Measurements from ENCODE around the gene CCDC171.

- TF ChIP-seq, protein P1, sequence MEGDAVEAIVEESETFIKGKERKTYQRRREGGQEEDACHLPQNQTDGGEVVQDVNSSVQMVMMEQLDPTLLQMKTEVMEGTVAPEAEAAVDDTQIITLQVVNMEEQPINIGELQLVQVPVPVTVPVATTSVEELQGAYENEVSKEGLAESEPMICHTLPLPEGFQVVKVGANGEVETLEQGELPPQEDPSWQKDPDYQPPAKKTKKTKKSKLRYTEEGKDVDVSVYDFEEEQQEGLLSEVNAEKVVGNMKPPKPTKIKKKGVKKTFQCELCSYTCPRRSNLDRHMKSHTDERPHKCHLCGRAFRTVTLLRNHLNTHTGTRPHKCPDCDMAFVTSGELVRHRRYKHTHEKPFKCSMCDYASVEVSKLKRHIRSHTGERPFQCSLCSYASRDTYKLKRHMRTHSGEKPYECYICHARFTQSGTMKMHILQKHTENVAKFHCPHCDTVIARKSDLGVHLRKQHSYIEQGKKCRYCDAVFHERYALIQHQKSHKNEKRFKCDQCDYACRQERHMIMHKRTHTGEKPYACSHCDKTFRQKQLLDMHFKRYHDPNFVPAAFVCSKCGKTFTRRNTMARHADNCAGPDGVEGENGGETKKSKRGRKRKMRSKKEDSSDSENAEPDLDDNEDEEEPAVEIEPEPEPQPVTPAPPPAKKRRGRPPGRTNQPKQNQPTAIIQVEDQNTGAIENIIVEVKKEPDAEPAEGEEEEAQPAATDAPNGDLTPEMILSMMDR (IDR thresholded peaks at IDR 0.05; ENCODE audit: insufficient read depth, low read length, poor library complexity, severe bottlenecking): no peak
- no peak for TF ChIP-seq EZH2phosphoT487 (conservative IDR thresholded peaks at IDR 0.05; ENCODE audit: low read length)
Observed at GRCh38 chr9:15982182-15982581, 429.3 kb downstream of the CCDC171 start.

Data from SU-DHL-6 (cell line).